Nucleus accumbens (tissue), 56 donors: Measurements from ENCODE around the gene EPG5.
"Not testable (repeated sequence)": the region's sequence is repeated elsewhere in the genome, so short reads cannot be mapped to it uniquely, and the experiment has no call there.

Experiments
- DNase-seq, 56 donors: peaks; one replicate each; lab custom pipeline; 2025; lab: John Stamatoyannopoulos, UW

Gene EPG5

DNA sequence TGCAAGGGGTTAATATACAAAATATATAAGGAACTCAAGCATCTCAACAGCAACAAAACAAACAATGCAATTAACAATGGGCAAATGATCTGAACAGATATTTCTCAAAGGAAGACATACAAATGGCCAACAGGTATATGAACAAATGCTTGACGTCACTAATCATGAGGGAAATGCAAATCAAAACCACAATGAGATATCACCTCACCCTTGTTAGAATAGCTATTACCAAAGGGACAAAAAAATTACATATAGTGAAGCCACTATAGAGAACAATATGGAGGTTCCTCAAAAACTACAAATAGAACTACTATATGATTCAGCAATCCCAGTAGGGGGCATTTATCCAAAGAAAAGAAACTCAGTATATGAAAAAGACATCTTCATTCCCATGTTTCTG, 145.4 kb downstream of the EPG5 start:
- DNase-seq = no peak

DNA sequence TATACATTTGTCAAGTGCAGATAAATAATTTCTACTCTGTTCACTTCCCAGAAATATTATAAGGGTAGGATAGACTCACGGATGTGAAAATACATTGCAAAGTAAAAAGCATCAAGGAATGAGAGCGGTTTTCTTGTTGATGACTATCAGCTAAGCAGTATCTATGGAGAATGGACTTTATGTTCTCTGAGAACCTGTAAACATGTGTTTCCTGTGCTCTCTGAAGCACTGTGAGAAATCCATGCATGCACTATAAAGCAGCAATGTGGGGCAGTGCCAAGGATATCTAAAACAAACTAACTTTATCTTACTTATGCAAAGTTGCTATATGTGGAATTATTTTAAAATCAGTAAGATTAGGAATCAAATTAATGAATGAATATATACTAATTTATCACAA, 146.1 kb downstream of the EPG5 start:
- DNase-seq = no peak

DNA sequence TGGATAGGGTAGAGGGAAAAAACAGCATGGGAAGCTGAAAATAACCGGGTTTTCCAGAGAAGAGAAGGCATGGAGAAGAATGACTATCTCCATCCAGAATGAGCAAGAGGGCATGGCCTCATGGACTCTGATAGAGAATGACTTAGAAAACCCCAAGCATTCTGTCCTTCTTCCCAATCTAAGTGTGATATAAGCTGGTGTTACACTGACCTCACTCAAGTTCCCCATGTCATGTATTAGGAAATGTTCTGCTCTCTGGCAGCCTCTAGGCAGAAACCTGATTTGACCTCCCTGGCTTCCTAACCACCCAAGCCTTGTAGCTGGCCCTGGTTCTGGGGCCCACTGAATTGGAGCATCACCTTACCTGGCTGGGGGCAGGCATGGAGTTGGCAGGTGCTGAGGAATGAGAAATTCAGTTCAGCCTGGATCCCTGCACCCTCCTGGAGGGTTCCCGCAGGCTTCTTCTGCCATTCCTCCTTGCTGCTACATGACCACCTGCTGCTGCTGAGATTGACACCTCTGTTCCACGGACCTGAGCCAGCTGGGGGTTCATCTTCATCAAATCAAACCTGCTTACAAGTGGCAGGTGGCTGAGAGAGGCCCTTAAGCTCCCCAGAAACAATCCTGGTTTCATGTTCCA, 146.9 kb downstream of the EPG5 start:
- DNase-seq = no peak

DNA sequence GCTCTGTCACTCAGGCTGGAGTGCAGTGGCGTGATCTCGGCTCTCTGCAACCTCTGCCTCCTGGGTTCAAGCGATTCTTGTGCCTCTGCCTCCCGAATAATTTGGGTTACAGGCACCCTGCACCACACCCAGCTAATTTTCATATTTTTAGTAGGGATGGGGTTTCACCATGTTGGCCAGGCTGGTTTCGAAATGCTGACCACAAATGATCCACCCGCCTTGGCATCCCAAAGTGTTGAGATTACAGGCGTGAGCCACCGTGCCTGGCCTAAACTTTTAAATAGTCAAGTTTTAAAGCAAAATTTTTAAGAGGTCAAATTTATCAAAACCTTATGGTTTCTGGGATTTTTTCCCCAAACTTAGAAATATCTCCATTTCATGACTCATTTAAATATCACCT, 148.4 kb downstream of the EPG5 start:
- DNase-seq = not testable (repeated sequence)

DNA sequence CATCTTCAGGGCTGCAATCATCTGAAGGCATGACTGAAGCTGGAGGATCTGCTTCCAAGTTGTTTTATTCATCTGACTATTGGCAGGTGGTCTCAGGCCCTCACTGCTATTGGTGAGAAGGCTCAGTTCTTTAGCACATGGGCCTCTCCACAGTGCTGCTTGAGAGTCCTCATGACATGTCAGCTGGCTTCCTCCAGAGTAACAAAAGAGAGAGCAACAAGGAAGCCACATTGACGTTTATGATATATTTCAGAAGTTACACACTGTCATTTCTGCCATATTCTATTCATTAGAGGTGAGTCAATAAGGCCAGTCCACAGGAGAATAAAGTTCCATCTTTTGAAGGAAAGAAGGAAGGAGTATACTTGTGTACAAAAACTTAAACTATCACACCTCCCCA, 149.6 kb downstream of the EPG5 start:
- DNase-seq = no peak

DNA sequence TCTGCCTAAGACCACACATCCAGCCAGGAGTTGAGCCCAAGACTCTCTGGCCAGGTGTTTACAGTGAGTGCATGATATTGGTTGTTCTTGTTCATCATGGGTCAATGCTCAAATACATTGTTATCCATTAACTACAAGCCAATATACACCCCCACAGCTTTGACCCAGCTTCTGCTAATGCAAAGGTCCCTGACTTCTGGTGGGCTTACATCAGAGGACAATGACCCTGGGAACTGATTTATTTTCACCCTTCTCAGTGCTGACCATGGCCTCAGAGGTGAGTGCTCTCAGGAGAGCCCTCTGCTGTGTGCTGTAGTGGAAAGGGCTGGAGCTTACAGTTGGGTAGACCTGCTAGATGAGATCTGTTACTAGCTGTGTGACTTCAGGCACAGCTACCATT, 152.4 kb downstream of the EPG5 start:
- not testable (repeated sequence) for DNase-seq

DNA sequence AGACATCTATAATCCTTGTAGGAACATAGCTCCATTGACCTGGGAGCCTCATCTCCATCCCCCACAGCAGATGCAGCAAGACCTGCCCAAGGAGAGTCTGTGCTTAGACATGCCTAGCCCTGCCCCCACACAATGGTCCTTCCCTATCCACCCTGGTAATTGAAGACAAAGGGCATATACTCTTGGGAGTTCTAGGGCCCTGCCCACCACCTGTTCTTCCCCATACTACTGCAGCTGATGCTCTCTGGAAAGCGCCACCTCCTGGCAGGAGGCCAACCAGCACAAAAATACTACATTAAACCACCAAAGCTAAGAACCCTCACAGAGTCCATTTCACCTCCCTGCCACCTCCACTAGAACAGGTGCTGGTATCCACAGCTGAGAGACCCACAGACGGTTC, 160.0 kb downstream of the EPG5 start:
- not testable (repeated sequence) for DNase-seq

DNA sequence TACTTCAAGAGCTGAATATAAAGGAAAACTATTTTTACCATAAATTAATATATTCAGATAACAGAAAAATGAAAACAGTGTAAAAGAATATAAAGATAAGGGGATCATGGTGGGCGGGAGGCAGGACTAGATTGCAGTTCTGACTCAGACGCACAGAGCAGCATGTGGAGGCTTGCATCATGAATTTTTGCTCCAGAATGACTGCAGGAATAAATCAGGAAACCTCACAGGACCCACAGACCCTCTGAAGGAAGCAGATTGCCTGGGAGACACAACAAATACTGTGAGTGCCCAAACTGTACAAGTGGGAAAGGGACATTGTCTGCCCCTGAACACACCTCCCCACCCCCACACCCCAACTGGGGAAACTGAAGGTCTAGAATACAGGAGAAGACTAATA, 160.9 kb downstream of the EPG5 start:
- peak in 1 of 56 donors; percentile 15 for DNase-seq

DNA sequence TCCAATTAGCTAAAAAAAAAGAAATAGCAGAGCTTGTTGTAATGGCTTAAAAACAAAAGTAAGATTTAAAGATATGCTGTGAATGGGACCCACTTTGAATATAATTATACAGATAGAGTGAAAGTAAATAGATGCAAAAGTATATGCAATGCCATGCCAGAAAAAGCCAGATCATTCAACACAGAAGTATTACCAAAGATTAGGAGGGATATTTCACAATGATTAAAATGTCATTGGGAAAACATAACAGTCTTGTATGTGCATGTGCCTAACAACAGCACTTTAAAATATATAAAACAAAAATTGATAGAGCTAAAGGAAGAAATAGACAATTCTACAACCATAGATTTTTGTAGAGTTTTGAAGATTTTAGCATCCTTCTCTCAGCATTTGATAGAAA, 161.6 kb downstream of the EPG5 start:
- DNase-seq = no peak

DNA sequence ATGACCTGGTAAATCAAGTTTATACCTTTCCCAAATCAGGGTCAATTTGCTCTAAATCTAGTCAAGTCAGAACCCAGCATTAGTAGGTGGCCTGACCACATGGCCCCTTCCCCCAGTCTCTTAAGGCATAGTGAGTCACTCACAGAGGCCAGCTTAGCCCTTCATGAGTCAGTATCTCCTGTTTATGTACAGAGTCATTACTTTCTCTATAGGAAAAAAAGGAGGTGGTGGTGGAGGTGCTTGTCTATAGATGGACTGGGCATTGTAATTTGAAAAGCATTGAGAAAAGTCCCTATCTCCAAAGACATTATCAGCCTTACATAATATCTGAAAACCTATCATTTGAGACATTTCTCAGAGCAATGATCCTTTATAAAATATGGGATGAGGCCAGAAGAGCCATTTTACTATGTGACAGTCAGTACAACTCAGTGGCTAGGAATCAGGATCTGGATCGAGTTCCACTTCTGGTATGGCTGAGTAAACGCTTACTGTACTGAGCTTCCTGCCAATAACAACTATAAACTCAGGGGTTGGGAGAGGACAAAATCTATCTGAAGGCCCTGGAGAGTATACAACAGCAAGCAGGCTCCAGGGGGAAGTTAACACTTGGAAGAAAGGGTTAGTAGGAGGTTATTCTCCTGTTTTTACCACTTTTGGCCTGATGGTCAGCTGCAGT, 164.2 kb downstream of the EPG5 start:
- no peak for DNase-seq

DNA sequence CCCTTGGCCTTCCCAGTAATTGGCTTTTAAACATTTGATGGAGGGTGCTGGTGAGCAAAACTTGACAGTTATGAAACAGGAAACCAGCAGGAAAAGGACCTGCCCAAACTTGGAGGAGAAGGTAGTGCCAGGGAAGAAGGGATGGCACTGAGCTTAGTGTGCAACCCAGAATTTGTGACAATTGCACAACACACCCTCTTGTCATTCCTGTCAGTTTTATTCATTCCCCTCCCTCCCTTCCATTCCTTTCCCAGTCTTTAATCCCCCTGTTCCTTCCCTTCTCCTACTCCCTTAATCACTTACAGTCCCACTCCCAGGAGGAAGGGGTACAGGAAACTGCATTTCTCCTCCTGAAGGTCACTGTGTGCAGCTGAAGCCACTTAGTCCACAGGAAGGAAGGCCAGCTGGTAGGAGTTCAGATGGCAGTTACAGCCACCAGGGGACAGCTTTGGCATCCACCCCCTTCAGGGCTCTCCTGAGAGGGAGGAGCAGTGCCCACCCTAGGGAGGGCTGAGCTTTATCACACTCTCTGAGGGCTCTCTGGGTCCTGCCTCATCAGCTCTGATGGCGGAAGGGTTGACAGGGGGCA, 165.6 kb downstream of the EPG5 start:
- no peak for DNase-seq
